Keratinocyte (primary cell): ENCODE results near the gene UGCG.

Source experiments
- EZH2 ChIP-seq: IDR thresholded peaks from one replicate; pipeline ENCODE4 v1.6.1; 2012; ENCODE audit warnings: inconsistent platforms, mild to moderate bottlenecking, low read length, moderate library complexity
- TF ChIP-seq, protein P1 (sequence below), 3 experiments: IDR thresholded peaks in 1 of 3; conservative IDR thresholded peaks in 1 of 3; optimal IDR thresholded peaks in 1 of 3; 2 replicates in 2 of 3; 3 replicates in 1 of 3; pipeline versions ENCODE3 to v1.5.1; 2011; ENCODE audit warnings: low read length in 3 of 3, mild to moderate bottlenecking in 3 of 3, moderate library complexity in 2 of 3, control low read depth in 1 of 3, inconsistent platforms in 1 of 3; ENCODE audit not compliant: insufficient read depth in 2 of 3; ENCODE audit errors: extremely low read depth in 1 of 3

DNA sequence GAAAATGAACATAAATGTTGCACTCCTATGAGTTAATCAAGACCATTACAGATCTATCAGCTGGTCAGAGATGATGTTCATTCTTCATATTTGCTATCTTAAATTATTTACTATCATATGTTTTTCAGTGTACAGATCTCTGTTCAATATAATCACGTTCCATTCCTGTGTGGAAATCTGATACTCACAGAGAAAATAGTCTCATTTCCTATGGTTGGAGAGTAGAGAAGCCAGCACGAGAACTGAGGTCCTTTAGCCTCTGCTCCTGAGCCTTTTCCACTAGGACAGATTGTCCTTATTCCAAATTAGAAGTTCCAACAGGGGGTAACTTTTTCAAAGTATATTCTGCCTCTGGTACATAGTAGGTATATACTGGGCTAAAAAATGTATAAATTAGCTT lies 29.2 kb downstream of the UGCG start:
- TF ChIP-seq, protein P1, sequence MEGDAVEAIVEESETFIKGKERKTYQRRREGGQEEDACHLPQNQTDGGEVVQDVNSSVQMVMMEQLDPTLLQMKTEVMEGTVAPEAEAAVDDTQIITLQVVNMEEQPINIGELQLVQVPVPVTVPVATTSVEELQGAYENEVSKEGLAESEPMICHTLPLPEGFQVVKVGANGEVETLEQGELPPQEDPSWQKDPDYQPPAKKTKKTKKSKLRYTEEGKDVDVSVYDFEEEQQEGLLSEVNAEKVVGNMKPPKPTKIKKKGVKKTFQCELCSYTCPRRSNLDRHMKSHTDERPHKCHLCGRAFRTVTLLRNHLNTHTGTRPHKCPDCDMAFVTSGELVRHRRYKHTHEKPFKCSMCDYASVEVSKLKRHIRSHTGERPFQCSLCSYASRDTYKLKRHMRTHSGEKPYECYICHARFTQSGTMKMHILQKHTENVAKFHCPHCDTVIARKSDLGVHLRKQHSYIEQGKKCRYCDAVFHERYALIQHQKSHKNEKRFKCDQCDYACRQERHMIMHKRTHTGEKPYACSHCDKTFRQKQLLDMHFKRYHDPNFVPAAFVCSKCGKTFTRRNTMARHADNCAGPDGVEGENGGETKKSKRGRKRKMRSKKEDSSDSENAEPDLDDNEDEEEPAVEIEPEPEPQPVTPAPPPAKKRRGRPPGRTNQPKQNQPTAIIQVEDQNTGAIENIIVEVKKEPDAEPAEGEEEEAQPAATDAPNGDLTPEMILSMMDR (optimal IDR thresholded peaks at IDR 0.05 in 1 of 3, IDR thresholded peaks at IDR 0.05 in 1 of 3, conservative IDR thresholded peaks at IDR 0.05 in 1 of 3; ENCODE audit: extremely low read depth in 1 of 3, insufficient read depth in 2 of 3, low read length in 3 of 3), result no peak
- TF ChIP-seq EZH2, result no peak
